Ovary (tissue), 9 donors: ENCODE measurements around the gene MRPL21. TPM values are rescaled to one million over a fixed set of nuclear protein-coding genes. Genes with fewer than 3 reads are reported as not detected.

Experiments
- DNase-seq, 5 donors: peaks; one replicate each; pipeline ENCODE4 v3.0.0-alpha.2; 2019 to 2020
- H3K27ac ChIP-seq, 2 donors: fragments of 200-600 bp; one replicate each; pipeline versions ENCODE4 v1.5.1 to v1.8.0; 2019 to 2022
- H3K27me3 ChIP-seq: fragments of 200-600 bp; one replicate; pipeline ENCODE4 v1.8.0; 2022
- H3K36me3 ChIP-seq: fragments of 200-600 bp; sonication (generic); one replicate; pipeline ENCODE4 v1.5.1; 2019
- H3K4me1 ChIP-seq: one replicate; pipeline ENCODE4 v1.8.1; 2013; ENCODE audit warnings: mild to moderate bottlenecking, moderate library complexity; ENCODE audit not compliant: insufficient read depth
- H3K4me3 ChIP-seq: fragments of 200-600 bp; sonication (generic); one replicate; pipeline ENCODE4 v1.5.1; 2017
- H3K9me3 ChIP-seq, 2 donors: fragments of 200-600 bp in 1 of 2; sonication (generic) in 1 of 2; one replicate each; pipeline versions ENCODE4 v1.5.1 to v1.8.1; 2013 to 2019; ENCODE audit warnings: mild to moderate bottlenecking in 1 of 2, moderate library complexity in 1 of 2
- CTCF ChIP-seq, 3 donors: fragments of 450-650 bp in 2 of 3; fragments of 200-600 bp in 1 of 3; IDR thresholded peaks; one replicate each; pipeline versions ENCODE4 v1.5.1 to v1.8.0; 2016 to 2022; ENCODE audit warnings: antibody characterized with exemption in 3 of 3, mild to moderate bottlenecking in 1 of 3
- EP300 ChIP-seq: sonication (generic); formaldehyde crosslinking; IDR thresholded peaks from one replicate; pipeline ENCODE4 v1.6.1; 2017; ENCODE audit warnings: antibody characterized with exemption
- POLR2A ChIP-seq: fragments of 450-650 bp; IDR thresholded peaks from one replicate; pipeline ENCODE4 v1.6.1; 2017; ENCODE audit warnings: antibody characterized with exemption, mild to moderate bottlenecking, moderate library complexity
- WGBS, 3 donors: extraction: QIAGEN DNeasy Blood & Tissue Kit in 1 of 3; methylation state at CpG; one replicate each; pipeline versions ENCODE4 v1.1.5 to v1.1.7; 2013 to 2017; 5-methylcytosine and 5-hydroxymethylcytosine counted together
- intact Hi-C, 4 donors: fragments of 100-400 bp; cut with DNase I; formaldehyde crosslinking; loops; one replicate each; pipeline versions ENCODE4 v1.11.0 to v1.15.1; 2022 to 2023
- polyA plus RNA-seq, 2 donors: library from polyadenylated mRNA; stranded (reverse); fragments of 200-250 nt in 1 of 2; fragments of 350-450 nt in 1 of 2; fragmentation: Illumina TruSeq in 1 of 2; extraction: RNeasy Lipid Tissue Mini Kit (QIAGEN cat#74804) in 1 of 2; gene quantifications; one replicate each; pipeline ENCODE4 v1.2.3, GENCODE V29; 2013 to 2014
- total RNA-seq, 7 donors: library from RNA; depleted of rRNA in 2 of 7; stranded (reverse); fragments of >200 nt in 2 of 7; fragmentation: NEBNext Ultra II Directional in 3 of 7; extraction: Animal tissue kit (Norgen Biotek cat#: 25700) in 3 of 7; gene quantifications; one replicate each; pipeline versions ENCODE4 v1.1.0 to v1.2.4, GENCODE V29; 2016 to 2023
- donor health status: DM: no; HTN: no; CAD: no; lungs with moderate emphysema.
- donor health status: DM: no; HTN: no; CAD: no.
- donor health status: Bipolar disorder and iron deficiency.
- donor health status: DM: yes; HTN: yes; CAD: no.
- donor health status: DM: no; HTN: no; CAD: no.
- donor health status: DM: yes; HTN: yes; CAD: no.

MRPL21 gene
- total and polyA plus RNA-seq, 9 donors = 40.3 to 74.7 (median 59.3) TPM

GRCh38 chr11:68882391-68882790 is 21.2 kb downstream of the MRPL21 start:
- intact Hi-C loops = no loop called here
- H3K4me1 ChIP-seq = no peaks in the 10 kb centered on the region
- WGBS, 3 donors = 88 to 97% (median 92%) methylated on average over 13 of the region's 13 CpGs
- no peaks in the 10 kb centered on the region for H3K27me3 ChIP-seq
- H3K9me3 ChIP-seq = no peaks in the 10 kb centered on the region
- no peaks in the 10 kb centered on the region for H3K36me3 ChIP-seq
- no peak overlapping the region for H3K4me3 ChIP-seq
- DNase-seq = no peak
- TF ChIP-seq POLR2A (no peak), CTCF (IDR thresholded peaks at IDR 0.05) (no peak)
- H3K27ac ChIP-seq = no peak overlapping the region

GRCh38 chr11:68881320-68881719 is 22.3 kb downstream of the MRPL21 start:
- no peaks in the 10 kb centered on the region for H3K9me3 ChIP-seq
- no peaks in the 10 kb centered on the region for H3K36me3 ChIP-seq
- DNase-seq = no peak
- no peaks in the 10 kb centered on the region for H3K27me3 ChIP-seq
- TF ChIP-seq CTCF (IDR thresholded peaks at IDR 0.05) (no peak), POLR2A (no peak), EP300 (no peak)
- no peak overlapping the region for H3K27ac ChIP-seq
- intact Hi-C loops = no loop called here
- H3K4me3 ChIP-seq = no peak overlapping the region
- 94 to 98% (median 95%) methylated on average over 2 of the region's 2 CpGs for WGBS, 3 donors
- H3K4me1 ChIP-seq = no peaks in the 10 kb centered on the region

GRCh38 chr11:68880851-68881250 is 22.8 kb downstream of the MRPL21 start:
- Histone ChIP-seq H3K27me3 (no peaks in the 10 kb centered on the region), H3K9me3 (no peaks in the 10 kb centered on the region), H3K27ac (no peak overlapping the region), H3K4me3 (no peak overlapping the region), H3K4me1 (no peaks in the 10 kb centered on the region), H3K36me3 (no peaks in the 10 kb centered on the region)
- intact Hi-C loops = no loop called here
- TF ChIP-seq CTCF (IDR thresholded peaks at IDR 0.05) = no peak
- no peak for TF ChIP-seq POLR2A
- no peak for TF ChIP-seq EP300
- DNase-seq = no peak
- 92 to 94% (median 94%) methylated on average over 5 of the region's 5 CpGs for WGBS, 3 donors

GRCh38 chr11:68878022-68878421 is 25.6 kb downstream of the MRPL21 start:
- WGBS, 3 donors = 80 to 85% (median 85%) methylated on average over 7 of the region's 7 CpGs
- H3K36me3 ChIP-seq = no peaks in the 10 kb centered on the region
- H3K4me3 ChIP-seq = no peak overlapping the region
- H3K27ac ChIP-seq = no peak overlapping the region
- no peaks in the 10 kb centered on the region for H3K9me3 ChIP-seq
- no peak for DNase-seq
- no peaks in the 10 kb centered on the region for H3K4me1 ChIP-seq
- no peak for TF ChIP-seq POLR2A
- no peak for TF ChIP-seq CTCF (IDR thresholded peaks at IDR 0.05)
- TF ChIP-seq EP300 = no peak
- intact Hi-C loops = no loop called here
- no peaks in the 10 kb centered on the region for H3K27me3 ChIP-seq
